ENCODE data around the gene CSMD2.

The CSMD2 gene

DNA sequence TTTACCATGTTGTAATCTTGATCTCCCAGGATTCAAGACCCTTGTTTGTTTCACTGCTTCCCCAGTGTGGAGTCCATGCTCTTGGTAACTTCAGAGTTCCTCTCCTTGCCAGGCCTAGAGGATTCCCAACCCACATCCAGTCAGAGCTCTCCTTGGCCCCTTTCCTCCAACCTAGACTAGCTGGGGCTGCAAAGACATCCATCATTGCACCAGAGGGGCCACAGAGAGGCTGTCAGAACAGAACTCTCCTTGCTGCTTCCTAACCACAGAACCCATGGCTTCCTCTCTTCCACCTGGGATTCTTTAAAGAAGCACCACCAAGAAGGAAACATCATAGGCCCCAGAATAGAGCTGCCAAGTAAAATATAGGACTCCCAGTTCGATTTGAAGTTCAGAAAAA lies 220.2 kb downstream of the CSMD2 start:
- Histone ChIP-seq H3K36me3 (ENCODE audit: control insufficient read depth, insufficient read depth, low read length) (no peaks in the 10 kb centered on the region), H3K9me3 (ENCODE audit: control insufficient read depth, insufficient read depth, low read length) (no peaks in the 10 kb centered on the region), H3K4me3 (ENCODE audit: low read length) (no peak overlapping the region), H3K27ac (ENCODE audit: low read length) (no peak overlapping the region), H3K4me1 (ENCODE audit: control insufficient read depth, insufficient read depth, low read length) (no peaks in the 10 kb centered on the region), H3K27me3 (ENCODE audit: control insufficient read depth, insufficient read depth, low read length) (no peaks in the 10 kb centered on the region)
- no peak for DNase-seq (ENCODE audit: low read depth, low spot score)
- no CpG with 5 or more reads among the region's 1 CpG for WGBS (ENCODE audit: insufficient coverage, insufficient read length)

DNA sequence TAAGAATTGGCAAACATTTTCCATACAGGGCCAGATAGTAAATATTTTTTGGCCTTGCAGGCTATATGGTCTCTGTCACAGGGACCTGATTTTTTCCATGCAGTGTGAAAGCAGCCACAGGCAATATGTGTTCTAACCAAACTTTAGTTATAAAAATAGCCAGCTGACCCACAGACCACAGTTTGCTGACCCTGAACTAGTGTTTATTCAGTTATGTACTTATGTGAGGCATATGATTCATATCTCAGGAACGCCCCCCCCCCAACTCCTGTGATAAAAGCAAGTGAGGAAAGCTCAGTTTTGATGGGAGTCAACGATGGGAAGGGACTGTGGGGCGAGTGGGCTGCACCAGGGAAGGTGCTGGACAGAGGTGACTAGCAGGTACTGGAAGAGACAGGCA lies 221.1 kb downstream of the CSMD2 start:
- no peak for DNase-seq (ENCODE audit: low read depth, low spot score)
- H3K27me3 ChIP-seq (ENCODE audit: control insufficient read depth, insufficient read depth, low read length), result no peaks in the 10 kb centered on the region
- no CpG with 5 or more reads among the region's 3 CpGs for WGBS (ENCODE audit: insufficient coverage, insufficient read length)

DNA sequence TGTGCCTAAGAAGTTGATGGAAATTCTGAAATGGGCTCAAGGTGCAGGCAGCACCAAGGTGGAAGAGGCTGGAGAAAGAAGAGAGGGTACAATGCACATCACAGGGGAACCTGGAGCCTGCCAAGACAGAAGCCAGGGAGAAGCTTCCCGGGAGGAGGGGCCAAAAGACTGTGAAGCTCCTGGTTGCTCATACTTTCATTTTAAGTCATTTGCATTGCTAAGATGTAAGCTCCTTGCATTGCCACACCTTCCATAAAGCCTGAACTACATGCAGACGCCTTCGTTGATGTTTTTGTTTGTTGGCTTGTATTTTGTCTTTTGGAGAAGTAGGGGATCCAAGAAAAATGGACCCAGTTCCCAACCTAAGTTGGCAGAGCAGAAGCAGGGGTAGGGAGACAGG lies 232.2 kb downstream of the CSMD2 start:
- DNase-seq (ENCODE audit: low read depth, low spot score), result no peak
- Histone ChIP-seq H3K4me1 (ENCODE audit: control insufficient read depth, insufficient read depth, low read length) (no peaks in the 10 kb centered on the region), H3K27me3 (ENCODE audit: control insufficient read depth, insufficient read depth, low read length) (no peaks in the 10 kb centered on the region), H3K36me3 (ENCODE audit: control insufficient read depth, insufficient read depth, low read length) (no peaks in the 10 kb centered on the region), H3K4me3 (ENCODE audit: low read length) (no peak overlapping the region), H3K9me3 (ENCODE audit: control insufficient read depth, insufficient read depth, low read length) (no peaks in the 10 kb centered on the region), H3K27ac (ENCODE audit: low read length) (no peak overlapping the region)
- no CpG with 5 or more reads among the region's 3 CpGs for WGBS (ENCODE audit: insufficient coverage, insufficient read length)

More for the DNA sequence above, 221.1 kb downstream of the CSMD2 start:
- Histone ChIP-seq H3K36me3 (ENCODE audit: control insufficient read depth, insufficient read depth, low read length) (no peaks in the 10 kb centered on the region), H3K27ac (ENCODE audit: low read length) (no peak overlapping the region), H3K9me3 (ENCODE audit: control insufficient read depth, insufficient read depth, low read length) (no peaks in the 10 kb centered on the region), H3K4me3 (ENCODE audit: low read length) (no peak overlapping the region), H3K4me1 (ENCODE audit: control insufficient read depth, insufficient read depth, low read length) (no peaks in the 10 kb centered on the region)

DNA sequence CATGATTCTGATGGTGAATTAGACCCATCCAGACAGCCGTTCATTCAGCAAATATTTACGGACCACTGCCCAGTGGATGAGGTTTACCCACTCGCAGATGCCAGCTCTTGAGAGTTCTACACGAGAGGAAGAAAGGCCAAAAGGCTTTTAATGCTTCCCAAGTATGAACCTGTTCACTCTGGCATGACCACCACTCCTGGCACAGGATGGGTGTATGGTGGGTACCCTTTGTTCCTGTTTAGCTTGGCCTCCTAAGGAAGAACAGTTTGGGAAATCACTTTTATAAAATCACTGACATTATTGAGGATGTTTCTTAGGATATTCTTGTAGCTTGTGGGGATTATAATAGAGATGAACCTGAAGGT lies 233.9 kb downstream of the CSMD2 start:
- Histone ChIP-seq H3K4me3 (ENCODE audit: low read length) (no peak overlapping the region), H3K36me3 (ENCODE audit: control insufficient read depth, insufficient read depth, low read length) (no peaks in the 10 kb centered on the region), H3K27me3 (ENCODE audit: control insufficient read depth, insufficient read depth, low read length) (no peaks in the 10 kb centered on the region), H3K27ac (ENCODE audit: low read length) (no peak overlapping the region), H3K4me1 (ENCODE audit: control insufficient read depth, insufficient read depth, low read length) (no peaks in the 10 kb centered on the region), H3K9me3 (ENCODE audit: control insufficient read depth, insufficient read depth, low read length) (no peaks in the 10 kb centered on the region)
- WGBS (ENCODE audit: insufficient coverage, insufficient read length), result no CpG with 5 or more reads among the region's 4 CpGs
- no peak for DNase-seq (ENCODE audit: low read depth, low spot score)

DNA sequence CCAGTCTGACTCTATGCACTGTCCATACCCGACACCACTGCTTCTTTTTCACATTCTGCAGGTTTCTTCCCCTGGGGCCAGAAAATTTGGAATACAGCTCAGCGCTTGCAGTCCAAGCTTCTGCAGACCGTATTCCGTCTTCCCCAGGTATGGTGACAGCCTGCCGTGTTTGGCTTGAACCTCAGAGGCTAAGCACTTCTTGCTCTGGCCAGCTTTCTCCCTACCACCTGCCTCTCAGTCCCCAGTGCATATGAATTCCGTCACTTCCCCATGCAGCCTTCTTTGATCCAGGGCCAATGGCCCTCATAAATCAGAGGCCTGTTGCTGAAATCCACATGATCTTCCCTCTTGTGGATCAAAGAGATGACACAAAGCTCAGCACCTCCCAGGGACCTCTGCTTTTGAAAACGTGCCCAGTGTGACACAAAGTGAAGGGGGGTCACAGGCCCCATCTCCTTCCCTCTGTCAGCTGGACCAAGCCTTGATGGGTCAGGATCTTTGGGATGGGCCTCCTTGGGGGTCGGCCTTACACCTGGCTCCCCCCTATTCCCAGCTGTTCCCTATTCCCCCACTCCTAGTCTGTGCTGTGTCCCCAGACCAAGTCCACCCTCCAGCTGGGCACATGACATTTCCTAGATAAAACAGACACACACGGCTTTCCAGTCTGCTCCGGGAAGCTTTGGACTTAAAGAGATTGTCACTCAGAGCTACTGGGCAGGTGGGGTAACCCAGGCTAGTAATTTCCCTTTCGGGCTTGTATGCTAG lies 234.5 kb downstream of the CSMD2 start:
- Histone ChIP-seq H3K36me3 (ENCODE audit: control insufficient read depth, insufficient read depth, low read length) (no peaks in the 10 kb centered on the region), H3K9me3 (ENCODE audit: control insufficient read depth, insufficient read depth, low read length) (no peaks in the 10 kb centered on the region), H3K4me3 (ENCODE audit: low read length) (no peak overlapping the region), H3K27me3 (ENCODE audit: control insufficient read depth, insufficient read depth, low read length) (no peaks in the 10 kb centered on the region), H3K27ac (ENCODE audit: low read length) (no peak overlapping the region), H3K4me1 (ENCODE audit: control insufficient read depth, insufficient read depth, low read length) (no peaks in the 10 kb centered on the region)
- no peak for DNase-seq (ENCODE audit: low read depth, low spot score)
- no CpG with 5 or more reads among the region's 11 CpGs for WGBS (ENCODE audit: insufficient coverage, insufficient read length)

DNA sequence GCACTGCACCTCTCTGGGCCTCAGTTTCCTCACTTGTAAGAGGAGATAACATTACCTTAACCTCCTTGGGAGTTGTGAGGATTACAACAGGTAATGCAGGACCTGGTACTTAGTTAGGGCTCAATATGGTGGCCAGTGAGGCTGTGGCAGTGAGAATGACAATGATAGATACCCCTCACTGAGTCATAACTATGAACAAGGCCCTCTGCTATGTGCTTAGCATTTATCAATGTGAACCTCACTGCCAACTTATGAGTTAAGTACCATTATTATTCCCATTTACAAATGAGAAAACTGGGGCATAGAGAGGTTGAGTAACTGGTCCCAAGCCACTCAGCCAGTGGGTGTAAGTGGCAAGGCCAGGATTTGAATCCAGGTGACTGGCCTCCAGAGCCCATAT lies 236.8 kb downstream of the CSMD2 start:
- Histone ChIP-seq H3K4me3 (ENCODE audit: low read length) (no peak overlapping the region), H3K36me3 (ENCODE audit: control insufficient read depth, insufficient read depth, low read length) (no peaks in the 10 kb centered on the region), H3K9me3 (ENCODE audit: control insufficient read depth, insufficient read depth, low read length) (no peaks in the 10 kb centered on the region), H3K27ac (ENCODE audit: low read length) (no peak overlapping the region), H3K27me3 (ENCODE audit: control insufficient read depth, insufficient read depth, low read length) (no peaks in the 10 kb centered on the region), H3K4me1 (ENCODE audit: control insufficient read depth, insufficient read depth, low read length) (no peaks in the 10 kb centered on the region)
- DNase-seq (ENCODE audit: low read depth, low spot score), result no peak

DNA sequence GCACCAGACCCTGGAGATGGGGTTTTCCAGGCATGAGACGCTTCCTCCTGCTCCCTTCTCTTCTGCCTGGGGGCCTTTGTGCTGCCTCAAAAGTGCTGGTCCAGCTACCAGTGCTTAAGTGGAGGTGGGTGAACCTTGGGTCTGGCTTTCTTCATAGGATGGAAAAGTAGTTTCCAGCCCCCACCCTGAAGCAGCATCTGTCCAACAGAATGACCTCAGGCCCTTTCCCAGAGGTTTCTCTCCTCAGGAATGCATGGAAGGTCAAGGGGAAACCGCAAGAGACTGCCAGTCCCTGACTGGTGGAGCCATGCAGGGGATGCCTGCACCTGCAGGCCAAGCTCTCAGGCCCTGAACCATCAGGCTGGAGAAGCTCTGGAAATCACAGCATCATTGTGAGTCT lies 237.3 kb downstream of the CSMD2 start:
- DNase-seq (ENCODE audit: low read depth, low spot score), result no peak
- Histone ChIP-seq H3K9me3 (ENCODE audit: control insufficient read depth, insufficient read depth, low read length) (no peaks in the 10 kb centered on the region), H3K4me3 (ENCODE audit: low read length) (no peak overlapping the region), H3K27me3 (ENCODE audit: control insufficient read depth, insufficient read depth, low read length) (no peaks in the 10 kb centered on the region), H3K36me3 (ENCODE audit: control insufficient read depth, insufficient read depth, low read length) (no peaks in the 10 kb centered on the region), H3K27ac (ENCODE audit: low read length) (no peak overlapping the region), H3K4me1 (ENCODE audit: control insufficient read depth, insufficient read depth, low read length) (no peaks in the 10 kb centered on the region)
- whole genome bisulfite sequencing (ENCODE audit: insufficient coverage, insufficient read length), result no CpG with 5 or more reads among the region's 2 CpGs

DNA sequence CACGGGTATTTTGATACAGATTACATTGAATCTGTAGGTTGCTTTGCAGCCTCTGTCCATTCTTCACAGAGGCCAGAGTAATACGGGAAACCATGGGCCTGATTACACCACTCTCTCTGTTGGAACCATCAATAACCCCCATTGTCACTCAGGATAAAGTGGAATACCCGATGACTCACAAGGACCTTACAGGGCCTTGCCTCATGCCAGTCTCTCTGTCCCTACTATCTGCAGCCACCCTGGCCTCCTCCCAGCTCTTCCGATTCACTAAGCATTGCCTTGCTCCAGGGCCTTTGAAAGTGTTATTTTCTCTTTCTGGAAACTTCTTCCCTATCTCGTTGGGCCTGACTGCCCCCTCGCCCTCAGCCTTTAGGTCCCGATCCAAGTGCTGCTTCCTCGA lies 239.4 kb downstream of the CSMD2 start:
- Histone ChIP-seq H3K36me3 (ENCODE audit: control insufficient read depth, insufficient read depth, low read length) (no peaks in the 10 kb centered on the region), H3K9me3 (ENCODE audit: control insufficient read depth, insufficient read depth, low read length) (no peaks in the 10 kb centered on the region), H3K27ac (ENCODE audit: low read length) (no peak overlapping the region), H3K27me3 (ENCODE audit: control insufficient read depth, insufficient read depth, low read length) (no peaks in the 10 kb centered on the region), H3K4me1 (ENCODE audit: control insufficient read depth, insufficient read depth, low read length) (no peaks in the 10 kb centered on the region), H3K4me3 (ENCODE audit: low read length) (no peak overlapping the region)
- no CpG with 5 or more reads among the region's 8 CpGs for WGBS (ENCODE audit: insufficient coverage, insufficient read length)
- no peak for DNase-seq (ENCODE audit: low read depth, low spot score)

DNA sequence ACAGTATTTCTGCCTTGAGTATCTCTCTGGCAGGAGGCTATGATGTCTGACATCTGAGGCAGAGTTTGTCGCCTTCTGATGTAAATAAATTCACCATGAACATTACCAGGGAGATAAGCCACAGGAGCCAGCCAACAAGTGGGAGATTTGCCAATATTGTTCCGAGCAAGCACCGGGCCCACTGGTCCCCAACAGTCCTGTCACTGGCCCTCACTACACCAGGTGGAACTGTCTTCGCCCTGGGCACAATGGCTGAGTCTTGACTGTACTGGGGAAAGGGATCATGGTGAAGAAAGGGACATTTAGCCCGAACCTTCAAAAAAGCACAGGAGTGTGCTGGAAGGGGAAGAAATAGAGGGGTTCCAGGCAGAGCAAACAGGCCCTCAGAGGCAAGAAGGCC lies 243.7 kb downstream of the CSMD2 start:
- DNase-seq (ENCODE audit: low read depth, low spot score), result no peak
- WGBS (ENCODE audit: insufficient coverage, insufficient read length), result no CpG with 5 or more reads among the region's 5 CpGs
- Histone ChIP-seq H3K27me3 (ENCODE audit: control insufficient read depth, insufficient read depth, low read length) (no peaks in the 10 kb centered on the region), H3K4me3 (ENCODE audit: low read length) (no peak overlapping the region), H3K9me3 (ENCODE audit: control insufficient read depth, insufficient read depth, low read length) (no peaks in the 10 kb centered on the region), H3K27ac (ENCODE audit: low read length) (no peak overlapping the region), H3K4me1 (ENCODE audit: control insufficient read depth, insufficient read depth, low read length) (no peaks in the 10 kb centered on the region), H3K36me3 (ENCODE audit: control insufficient read depth, insufficient read depth, low read length) (no peaks in the 10 kb centered on the region)

DNA sequence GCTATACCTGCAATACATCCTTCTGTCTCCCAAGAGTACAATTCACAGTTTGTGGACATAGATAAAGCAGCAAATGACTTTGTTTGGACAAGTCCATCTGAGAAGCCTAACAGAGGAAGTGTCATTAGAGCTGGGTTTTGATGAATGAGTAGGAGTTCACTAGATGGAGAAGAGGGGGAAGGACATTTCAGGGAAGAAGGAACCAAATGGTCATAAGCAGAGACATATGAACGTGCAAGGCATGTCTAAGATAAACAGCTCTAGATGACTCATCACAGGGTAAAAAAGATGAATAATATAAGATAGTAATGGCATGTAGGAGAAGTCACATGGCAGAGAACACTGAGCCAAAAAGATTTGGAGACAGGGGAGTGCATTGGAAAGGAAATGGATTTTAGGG lies 246.7 kb downstream of the CSMD2 start:
- no peak for DNase-seq (ENCODE audit: low read depth, low spot score)
- no peak overlapping the region for H3K4me3 ChIP-seq (ENCODE audit: low read length)
- no peaks in the 10 kb centered on the region for H3K9me3 ChIP-seq (ENCODE audit: control insufficient read depth, insufficient read depth, low read length)
- H3K27ac ChIP-seq (ENCODE audit: low read length), result no peak overlapping the region
- no peaks in the 10 kb centered on the region for H3K27me3 ChIP-seq (ENCODE audit: control insufficient read depth, insufficient read depth, low read length)
- no peaks in the 10 kb centered on the region for H3K36me3 ChIP-seq (ENCODE audit: control insufficient read depth, insufficient read depth, low read length)
- H3K4me1 ChIP-seq (ENCODE audit: control insufficient read depth, insufficient read depth, low read length), result no peaks in the 10 kb centered on the region
- WGBS (ENCODE audit: insufficient coverage, insufficient read length), result no CpG with 5 or more reads among the region's 1 CpG

DNA sequence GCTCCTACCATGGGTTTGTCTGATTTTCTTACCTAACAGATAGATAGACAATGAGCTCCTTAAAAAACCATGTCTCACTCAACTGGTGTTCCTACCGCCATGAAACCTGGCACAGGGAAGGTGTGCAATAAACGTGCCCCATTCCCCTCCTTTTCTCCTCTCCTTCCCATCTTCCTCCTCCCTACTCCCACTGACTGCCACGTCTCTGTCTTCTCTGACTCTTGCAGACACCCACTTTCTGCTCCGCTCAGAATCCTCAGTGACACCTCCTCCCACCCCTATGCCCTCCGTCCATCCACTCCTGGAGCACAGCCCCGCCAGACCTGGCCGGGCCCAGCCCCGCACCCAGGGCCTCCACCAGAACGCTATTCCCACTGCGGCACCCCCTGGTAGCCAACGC lies 248.2 kb downstream of the CSMD2 start:
- H3K36me3 ChIP-seq (ENCODE audit: control insufficient read depth, insufficient read depth, low read length), result no peaks in the 10 kb centered on the region
- no peak for DNase-seq (ENCODE audit: low read depth, low spot score)
- H3K27me3 ChIP-seq (ENCODE audit: control insufficient read depth, insufficient read depth, low read length), result no peaks in the 10 kb centered on the region
- no peaks in the 10 kb centered on the region for H3K9me3 ChIP-seq (ENCODE audit: control insufficient read depth, insufficient read depth, low read length)
- H3K4me3 ChIP-seq (ENCODE audit: low read length), result no peak overlapping the region
- no peaks in the 10 kb centered on the region for H3K4me1 ChIP-seq (ENCODE audit: control insufficient read depth, insufficient read depth, low read length)
- no peak overlapping the region for H3K27ac ChIP-seq (ENCODE audit: low read length)
- WGBS (ENCODE audit: insufficient coverage, insufficient read length), result no CpG with 5 or more reads among the region's 11 CpGs

Data from iPS DF 6.9 (cell line).